Gastroesophageal sphincter (tissue), 4 donors: Measurements from ENCODE around the gene PELO. TPM values are rescaled to one million over a fixed set of nuclear protein-coding genes. Genes with fewer than 3 reads are reported as not detected.

ENCODE experiments used
- ATAC-seq: fragments of 150-250 bp; one replicate; pipeline ENCODE4 v1.9.1; 2016; ENCODE audit warnings: mild to moderate bottlenecking, moderate library complexity
- H3K27ac ChIP-seq, 4 donors: fragments of 200-600 bp; sonication (generic) in 3 of 4; 1 replicate in 3 of 4; 2 replicates in 1 of 4; pipeline ENCODE4 v1.5.1; 2016 to 2019
- H3K27me3 ChIP-seq: fragments of 200-600 bp; sonication (generic); one replicate; pipeline ENCODE4 v1.5.1; 2019
- H3K36me3 ChIP-seq, 2 donors: fragments of 200-600 bp; sonication (generic); one replicate each; pipeline ENCODE4 v1.5.1; 2019; ENCODE audit warnings: control low read depth in 1 of 2
- H3K4me1 ChIP-seq, 3 donors: fragments of 200-600 bp; sonication (generic); 1 replicate in 2 of 3; 2 replicates in 1 of 3; pipeline ENCODE4 v1.5.1; 2016 to 2019; ENCODE audit warnings: control low read depth in 2 of 3
- H3K4me3 ChIP-seq, 2 donors: fragments of 200-600 bp; sonication (generic); one replicate each; pipeline ENCODE4 v1.5.1; 2019; ENCODE audit warnings: mild to moderate bottlenecking in 1 of 2, moderate library complexity in 1 of 2
- H3K9me3 ChIP-seq, 3 donors: fragments of 200-600 bp; sonication (generic); one replicate each; pipeline ENCODE4 v1.5.1; 2017 to 2019; ENCODE audit warnings: control low read depth in 2 of 3
- EP300 ChIP-seq: sonication (generic); formaldehyde crosslinking; IDR thresholded peaks from one replicate; pipeline ENCODE4 v1.6.1; 2017; ENCODE audit warnings: antibody characterized with exemption, mild to moderate bottlenecking
- POLR2A ChIP-seq, 2 donors: fragments of 450-650 bp; IDR thresholded peaks; one replicate each; pipeline ENCODE4 v1.6.1; 2017; ENCODE audit warnings: antibody characterized with exemption in 2 of 2, mild to moderate bottlenecking in 2 of 2, moderate library complexity in 1 of 2
- POLR2AphosphoS5 ChIP-seq: sonication (generic); formaldehyde crosslinking; IDR thresholded peaks from one replicate; pipeline ENCODE4 v1.6.1; 2017; ENCODE audit warnings: antibody characterized with exemption
- WGBS, 2 donors: methylation state at CpG; one replicate each; pipeline ENCODE4 v1.1.5; 2018; ENCODE audit warnings: low coverage in 1 of 2; 5-methylcytosine and 5-hydroxymethylcytosine counted together
- total RNA-seq, 4 donors: library from RNA; depleted of rRNA; stranded (reverse); fragments of >200 nt; gene quantifications; one replicate each; pipeline ENCODE4 v1.1.0, GENCODE V29; 2016
- TF ChIP-seq, protein P1 (sequence below), 4 experiments: fragments of 200-600 bp in 2 of 4; fragments of 450-650 bp in 2 of 4; sonication (generic) in 1 of 4; IDR thresholded peaks; one replicate each; pipeline ENCODE4 v1.5.1; 2017 to 2019; ENCODE audit warnings: antibody characterized with exemption in 4 of 4, mild to moderate bottlenecking in 2 of 4, moderate library complexity in 2 of 4

PELO gene, protein sequence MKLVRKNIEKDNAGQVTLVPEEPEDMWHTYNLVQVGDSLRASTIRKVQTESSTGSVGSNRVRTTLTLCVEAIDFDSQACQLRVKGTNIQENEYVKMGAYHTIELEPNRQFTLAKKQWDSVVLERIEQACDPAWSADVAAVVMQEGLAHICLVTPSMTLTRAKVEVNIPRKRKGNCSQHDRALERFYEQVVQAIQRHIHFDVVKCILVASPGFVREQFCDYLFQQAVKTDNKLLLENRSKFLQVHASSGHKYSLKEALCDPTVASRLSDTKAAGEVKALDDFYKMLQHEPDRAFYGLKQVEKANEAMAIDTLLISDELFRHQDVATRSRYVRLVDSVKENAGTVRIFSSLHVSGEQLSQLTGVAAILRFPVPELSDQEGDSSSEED
- total RNA-seq, result 10 to 100 TPM; 49.4 to 78.0 (median 59.0) TPM

DNA sequence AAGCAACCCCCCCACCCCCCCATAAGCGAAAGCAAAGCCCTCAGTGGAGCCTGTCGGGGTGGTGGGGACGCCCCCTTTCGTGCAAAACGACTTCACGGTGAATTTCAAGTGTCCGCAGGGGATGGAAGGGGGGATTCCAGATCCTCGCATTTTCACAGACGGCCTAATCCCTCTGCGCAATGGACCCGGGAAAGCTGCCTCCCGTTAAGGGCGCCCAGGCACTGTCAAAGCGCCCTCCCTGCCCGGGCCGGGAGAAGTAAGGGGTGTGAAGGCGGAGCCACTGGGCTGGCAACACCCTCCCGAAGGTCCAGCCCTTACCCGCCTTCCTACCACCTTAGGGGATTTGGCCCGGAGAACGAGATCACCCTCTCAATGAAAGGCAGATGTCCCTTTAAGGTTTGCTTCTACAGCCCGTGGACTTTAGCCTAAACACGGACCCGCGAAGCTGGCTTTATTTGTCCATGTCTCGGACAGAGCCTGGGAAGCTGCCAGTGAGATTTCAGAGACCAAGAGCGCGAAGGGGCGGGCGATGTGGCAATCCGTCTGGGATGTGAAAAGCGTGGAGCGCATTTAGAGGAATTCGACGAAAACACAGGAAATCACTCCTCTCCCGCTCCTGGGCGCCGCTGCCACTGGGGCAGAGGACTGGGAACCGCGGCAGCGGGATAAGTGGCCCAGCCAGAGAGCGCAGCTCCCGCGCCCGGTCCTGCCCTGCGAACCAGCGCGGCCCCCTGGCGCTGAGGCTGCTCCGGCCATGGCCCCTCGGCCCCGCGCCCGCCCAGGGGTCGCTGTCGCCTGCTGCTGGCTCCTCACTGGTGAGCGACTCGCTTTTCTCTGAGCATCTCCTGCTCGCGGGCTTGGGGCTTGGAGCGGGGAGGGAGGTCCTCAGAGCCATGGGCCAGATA lies at the start of gene PELO, which contains the start of gene ITGA1:
Gene PELO (plus strand): TSS at position 317 of the 905 bp plus-strand sequence. CDS start 12,479 bp downstream, outside the sequence.
Gene ITGA1 (plus strand): TSS at position 317 of the 905 bp plus-strand sequence. CDS start 438 bp downstream, at position 755.
- H3K4me3 ChIP-seq, result peak within 1 kb of the TSS; percentile 64 to 77
- TF ChIP-seq POLR2A (IDR thresholded peaks at IDR 0.05) (peak; percentile 52 to 83), POLR2AphosphoS5 (peak; percentile 90), EP300 (no peak)
- TF ChIP-seq, protein P1, sequence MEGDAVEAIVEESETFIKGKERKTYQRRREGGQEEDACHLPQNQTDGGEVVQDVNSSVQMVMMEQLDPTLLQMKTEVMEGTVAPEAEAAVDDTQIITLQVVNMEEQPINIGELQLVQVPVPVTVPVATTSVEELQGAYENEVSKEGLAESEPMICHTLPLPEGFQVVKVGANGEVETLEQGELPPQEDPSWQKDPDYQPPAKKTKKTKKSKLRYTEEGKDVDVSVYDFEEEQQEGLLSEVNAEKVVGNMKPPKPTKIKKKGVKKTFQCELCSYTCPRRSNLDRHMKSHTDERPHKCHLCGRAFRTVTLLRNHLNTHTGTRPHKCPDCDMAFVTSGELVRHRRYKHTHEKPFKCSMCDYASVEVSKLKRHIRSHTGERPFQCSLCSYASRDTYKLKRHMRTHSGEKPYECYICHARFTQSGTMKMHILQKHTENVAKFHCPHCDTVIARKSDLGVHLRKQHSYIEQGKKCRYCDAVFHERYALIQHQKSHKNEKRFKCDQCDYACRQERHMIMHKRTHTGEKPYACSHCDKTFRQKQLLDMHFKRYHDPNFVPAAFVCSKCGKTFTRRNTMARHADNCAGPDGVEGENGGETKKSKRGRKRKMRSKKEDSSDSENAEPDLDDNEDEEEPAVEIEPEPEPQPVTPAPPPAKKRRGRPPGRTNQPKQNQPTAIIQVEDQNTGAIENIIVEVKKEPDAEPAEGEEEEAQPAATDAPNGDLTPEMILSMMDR (IDR thresholded peaks at IDR 0.05), result peak in 3 of 4 experiments; percentile 51 to 80 (median 61)
- H3K4me1 ChIP-seq, result peaks cover 0 to 25% (median 0%) of the 10 kb centered on the region in 3 donors
- H3K27ac ChIP-seq, result peak within 1 kb of the TSS; percentile 78 to 96 (median 93)
- peak; percentile 87 for ATAC-seq
- WGBS, 2 donors, result 0% methylated on average over 17 of the region's 61 CpGs; no CpG with 5 or more reads in 1 of the 2 donors
- H3K9me3 ChIP-seq, result no peaks in the 10 kb centered on the region
- H3K36me3 ChIP-seq, result no peaks in the 10 kb centered on the region
- no peaks in the 10 kb centered on the region for H3K27me3 ChIP-seq

- no peak for ATAC-seq
- H3K4me1 ChIP-seq, result peaks cover 0 to 4% (median 2%) of the 10 kb centered on the region in 3 donors
- H3K27ac ChIP-seq, result no peak overlapping the region
- no peaks in the 10 kb centered on the region for H3K9me3 ChIP-seq
- no peaks in the 10 kb centered on the region for H3K27me3 ChIP-seq
- H3K4me3 ChIP-seq, result no peak overlapping the region
- H3K36me3 ChIP-seq, result no peaks in the 10 kb centered on the region
- TF ChIP-seq POLR2AphosphoS5 (no peak), EP300 (no peak), POLR2A (IDR thresholded peaks at IDR 0.05) (no peak)
- TF ChIP-seq, protein P1 (IDR thresholded peaks at IDR 0.05), result no peak
Observed at GRCh38 chr5:52738095-52738506, 49.6 kb upstream of the PELO start.

- Histone ChIP-seq H3K27ac (no peak overlapping the region), H3K9me3 (no peaks in the 10 kb centered on the region), H3K27me3 (no peaks in the 10 kb centered on the region), H3K4me1 (peaks cover 8 to 14% (median 11%) of the 10 kb centered on the region in 3 donors), H3K4me3 (no peak overlapping the region), H3K36me3 (no peaks in the 10 kb centered on the region)
- TF ChIP-seq, protein P1 (IDR thresholded peaks at IDR 0.05), result no peak
- no peak for TF ChIP-seq POLR2A (IDR thresholded peaks at IDR 0.05)
- no peak for TF ChIP-seq POLR2AphosphoS5
- TF ChIP-seq EP300, result no peak
- ATAC-seq, result no peak
- WGBS, 2 donors, result 75 to 77% methylated on average over 1 to 2 of the region's 2 CpGs
Observed at GRCh38 chr5:52740007-52740406, 47.7 kb upstream of the PELO start.

DNA sequence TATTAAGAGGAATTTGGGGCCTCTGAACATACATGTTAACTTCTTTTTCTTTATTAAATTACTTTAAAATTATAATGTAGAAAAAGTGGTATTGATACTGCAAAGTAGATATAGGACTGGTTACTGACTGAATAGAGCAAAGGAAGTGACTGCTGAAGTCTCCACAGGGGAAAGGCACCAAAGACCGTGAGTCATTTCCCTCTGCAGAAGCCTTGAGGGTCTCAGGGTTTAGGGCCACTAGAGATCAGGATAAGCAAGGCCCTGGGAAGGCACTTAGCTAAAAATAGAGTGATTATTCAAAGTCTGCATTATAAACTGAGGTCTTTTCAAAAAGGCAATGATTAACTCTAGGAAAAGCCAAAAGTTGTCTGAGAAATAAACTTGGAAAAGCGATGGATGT lies 44.7 kb upstream of the PELO start:
- Histone ChIP-seq H3K27me3 (no peaks in the 10 kb centered on the region), H3K4me3 (no peak overlapping the region), H3K4me1 (peaks cover 8 to 14% (median 14%) of the 10 kb centered on the region in 3 donors), H3K27ac (no peak overlapping the region), H3K9me3 (no peaks in the 10 kb centered on the region), H3K36me3 (no peaks in the 10 kb centered on the region)
- no peak for ATAC-seq
- 49 to 76% methylated on average over 2 of the region's 2 CpGs for WGBS, 2 donors
- TF ChIP-seq POLR2A (IDR thresholded peaks at IDR 0.05) (no peak), POLR2AphosphoS5 (no peak), EP300 (no peak)
- TF ChIP-seq, protein P1 (IDR thresholded peaks at IDR 0.05), result no peak
